ENCODE measurements around the gene PDE4DIP.
"Not testable (repeated sequence)": the region's sequence is repeated elsewhere in the genome, so short reads cannot be mapped to it uniquely, and the experiment has no call there.

DNA sequence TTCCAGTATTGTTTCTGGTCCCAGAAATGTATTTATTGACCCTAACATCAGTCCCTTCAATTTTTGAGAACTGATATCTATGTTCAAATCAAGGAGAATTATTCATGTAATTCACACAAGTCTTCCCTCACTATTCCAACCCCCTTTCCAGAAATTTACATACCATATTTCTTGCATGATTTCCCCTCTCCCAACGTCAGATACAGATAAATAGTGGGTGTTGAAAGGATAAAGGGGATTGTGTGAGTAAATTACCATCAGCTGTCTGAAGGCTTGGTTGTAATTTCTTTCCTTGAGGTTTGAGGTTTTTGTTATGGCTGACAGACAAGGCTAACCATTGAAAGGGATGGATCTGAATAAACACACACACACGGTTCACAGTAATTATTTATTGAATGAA, 15.7 kb upstream of the PDE4DIP start:
- TF ChIP-seq, protein P1, sequence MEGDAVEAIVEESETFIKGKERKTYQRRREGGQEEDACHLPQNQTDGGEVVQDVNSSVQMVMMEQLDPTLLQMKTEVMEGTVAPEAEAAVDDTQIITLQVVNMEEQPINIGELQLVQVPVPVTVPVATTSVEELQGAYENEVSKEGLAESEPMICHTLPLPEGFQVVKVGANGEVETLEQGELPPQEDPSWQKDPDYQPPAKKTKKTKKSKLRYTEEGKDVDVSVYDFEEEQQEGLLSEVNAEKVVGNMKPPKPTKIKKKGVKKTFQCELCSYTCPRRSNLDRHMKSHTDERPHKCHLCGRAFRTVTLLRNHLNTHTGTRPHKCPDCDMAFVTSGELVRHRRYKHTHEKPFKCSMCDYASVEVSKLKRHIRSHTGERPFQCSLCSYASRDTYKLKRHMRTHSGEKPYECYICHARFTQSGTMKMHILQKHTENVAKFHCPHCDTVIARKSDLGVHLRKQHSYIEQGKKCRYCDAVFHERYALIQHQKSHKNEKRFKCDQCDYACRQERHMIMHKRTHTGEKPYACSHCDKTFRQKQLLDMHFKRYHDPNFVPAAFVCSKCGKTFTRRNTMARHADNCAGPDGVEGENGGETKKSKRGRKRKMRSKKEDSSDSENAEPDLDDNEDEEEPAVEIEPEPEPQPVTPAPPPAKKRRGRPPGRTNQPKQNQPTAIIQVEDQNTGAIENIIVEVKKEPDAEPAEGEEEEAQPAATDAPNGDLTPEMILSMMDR (IDR thresholded peaks at IDR 0.05; ENCODE audit: low read depth, low read length, missing input control) = not testable (repeated sequence)
- TF ChIP-seq GABPA (IDR thresholded peaks at IDR 0.05 in 1 of 2, conservative IDR thresholded peaks at IDR 0.05 in 1 of 2); TAF1 (conservative IDR thresholded peaks at IDR 0.05): not testable (repeated sequence)

Data from liver (tissue), 3 donors.